HCT116 (cell line): ENCODE measurements around the gene HS6ST3. TPM values are rescaled to one million over a fixed set of nuclear protein-coding genes. Genes with fewer than 3 reads are reported as not detected.

ENCODE experiments used
- ATAC-seq: fragments of 200-7000 bp; cut with Tn5 transposase; 2 replicates; pipeline ENCODE4 v1.9.1; 2020; ENCODE audit warnings: mild to moderate bottlenecking, moderate library complexity
- BruUV-seq: library from RNA; stranded (reverse); fragments of 400-500 nt; replicated peaks from 2 replicates; lab custom pipeline; 2021; lab: Mats Ljungman, UMichigan
- CTCF ChIA-PET: fragments of 300-600 bp; sonication (Branson Sonifier 250); formaldehyde crosslinking; loops from one replicate; lab custom pipeline; 2021; ENCODE audit warnings: antibody characterized with exemption; lab: Charles Lee
- POLR2A ChIA-PET: fragments of 300-600, 350-600 bp; sonication (Branson Sonifier 250); formaldehyde crosslinking; loops from one replicate; lab custom pipeline; 2021; ENCODE audit warnings: antibody characterized with exemption; lab: Charles Lee
- RAD21 ChIA-PET, 2 experiments: fragments of 300-600 bp; sonication (Branson Sonifier 250); formaldehyde crosslinking; loops; one replicate each; lab custom pipeline; 2023; ENCODE audit warnings: low total read pairs in 2 of 2; ENCODE audit not compliant: uncharacterized antibody in 2 of 2, unreplicated experiment in 2 of 2, low non-redundant PET in 1 of 2; lab: Charles Lee
- DNase-seq: peaks from one replicate; pipeline ENCODE4 v3.0.0-alpha.2; 2010; ENCODE audit warnings: low read depth, low spot score
- H2AFZ ChIP-seq: fragments of 200-600 bp; shearing (Covaris generic), sonication (generic); 2 replicates; pipeline ENCODE4 v1.6.1; 2017; ENCODE audit warnings: low read depth, mixed run types, mixed read lengths, antibody characterized with exemption, low read length; ENCODE audit not compliant: poor library complexity, severe bottlenecking
- H3K27ac ChIP-seq: 2 replicates; pipeline ENCODE4 v1.5.1; 2012; ENCODE audit warnings: low read depth, low read length
- H3K27me3 ChIP-seq: fragments of 200-600 bp; sonication (generic); 2 replicates; pipeline ENCODE4 v1.6.1; 2016; ENCODE audit warnings: mixed run types, low read length, mixed read lengths; ENCODE audit not compliant: insufficient read depth
- H3K36me3 ChIP-seq, 2 experiments: fragments of 200-500 bp in 1 of 2; fragments of 200-600 bp in 1 of 2; sonication (Bioruptor generic) in 1 of 2; sonication (generic) in 1 of 2; 2 replicates each; pipeline versions ENCODE4 v1.5.1 to v1.6.1; 2014 to 2016; ENCODE audit warnings: low read length in 2 of 2, inconsistent platforms in 1 of 2, mixed read lengths in 1 of 2, mixed run types in 1 of 2; ENCODE audit not compliant: insufficient read depth in 2 of 2, control insufficient read depth in 1 of 2
- H3K4me1 ChIP-seq, 2 experiments: fragments of 200-600 bp in 1 of 2; sonication (generic) in 1 of 2; 2 replicates each; pipeline versions ENCODE4 v1.5.1 to v1.6.1; 2012 to 2017; ENCODE audit warnings: low read length in 2 of 2, inconsistent platforms in 1 of 2, mild to moderate bottlenecking in 1 of 2, mixed read lengths in 1 of 2, mixed run types in 1 of 2, moderate library complexity in 1 of 2; ENCODE audit not compliant: insufficient read depth in 2 of 2, control insufficient read depth in 1 of 2
- H3K4me2 ChIP-seq: fragments of 200-600 bp; sonication (generic); 2 replicates; pipeline ENCODE4 v1.6.1; 2017; ENCODE audit warnings: mixed run types, low read length, mixed read lengths
- H3K4me3 ChIP-seq, 2 experiments: fragments of 200-600 bp in 1 of 2; sonication (generic) in 1 of 2; replicated peaks in 1 of 2; 2 replicates each; pipeline ENCODE4 v1.5.1; 2011 to 2016; ENCODE audit warnings: low read length in 2 of 2, control low read depth in 1 of 2, low read depth in 1 of 2, mild to moderate bottlenecking in 1 of 2, mixed read lengths in 1 of 2, mixed run types in 1 of 2
- H3K79me2 ChIP-seq: fragments of 200-600 bp; sonication (generic); 2 replicates; pipeline ENCODE4 v1.6.1; 2017; ENCODE audit warnings: mild to moderate bottlenecking, mixed run types, low read length, moderate library complexity, mixed read lengths; ENCODE audit not compliant: insufficient read depth
- H3K9ac ChIP-seq: fragments of 200-600 bp; sonication (generic); 2 replicates; pipeline ENCODE4 v1.6.1; 2016; ENCODE audit warnings: low read length, mixed read lengths
- H3K9me2 ChIP-seq: fragments of 200-600 bp; sonication (generic), shearing (Covaris generic); 2 replicates; pipeline ENCODE4 v1.6.1; 2017; ENCODE audit warnings: mixed run types, mild to moderate bottlenecking, moderate library complexity; ENCODE audit not compliant: insufficient read depth
- H3K9me3 ChIP-seq, 2 experiments: fragments of 200-500 bp in 1 of 2; fragments of 200-600 bp in 1 of 2; sonication (Bioruptor generic) in 1 of 2; sonication (generic) in 1 of 2; 2 replicates each; pipeline ENCODE4 v1.6.1; 2014 to 2017; ENCODE audit warnings: low read length in 2 of 2, mixed read lengths in 2 of 2, inconsistent platforms in 1 of 2, low read depth in 1 of 2, mild to moderate bottlenecking in 1 of 2, mixed run types in 1 of 2, moderate library complexity in 1 of 2; ENCODE audit not compliant: control insufficient read depth in 1 of 2, insufficient read depth in 1 of 2
- H4K20me1 ChIP-seq: fragments of 200-600 bp; sonication (generic), shearing (Covaris generic); 2 replicates; pipeline ENCODE4 v1.6.1; 2017; ENCODE audit warnings: mixed run types, mild to moderate bottlenecking, moderate library complexity; ENCODE audit not compliant: insufficient read depth
- EZH2phosphoT487 ChIP-seq: fragments of 200-600 bp; IDR thresholded peaks from 2 replicates; pipeline ENCODE4 v1.6.1; 2018; ENCODE audit warnings: antibody characterized with exemption, borderline replicate concordance
- POLR2A ChIP-seq: IDR thresholded peaks from 2 replicates; pipeline ENCODE4 v1.7.0; 2011; ENCODE audit warnings: borderline replicate concordance; ENCODE audit not compliant: insufficient read depth, insufficient read length; ENCODE audit errors: extremely low read depth
- TCF7L2 ChIP-seq: IDR thresholded peaks from 2 replicates; pipeline ENCODE4 v1.7.0; 2011; ENCODE audit warnings: borderline replicate concordance, inconsistent platforms; ENCODE audit not compliant: insufficient read depth, insufficient read length; ENCODE audit errors: extremely low read depth
- intact Hi-C: fragments of 100-400 bp; cut with micrococcal nuclease; formaldehyde crosslinking; loops from 2 replicates; pipeline ENCODE4 v1.10.0; 2022
- total RNA-seq: library from RNA; stranded (reverse); gene quantifications from one replicate; pipeline ENCODE4 v1.2.1, GENCODE V29; 2021; ENCODE audit not compliant: unreplicated experiment
- TF ChIP-seq, protein P1 (sequence below): IDR thresholded peaks from 2 replicates; pipeline ENCODE4 v1.6.1; 2011; ENCODE audit warnings: mild to moderate bottlenecking, low read length, moderate library complexity; ENCODE audit not compliant: insufficient replicate concordance; ENCODE audit errors: extremely low read depth
- TF ChIP-seq, protein P2 (sequence below): IDR thresholded peaks from 2 replicates; pipeline ENCODE4 v1.6.1; 2012; ENCODE audit warnings: low read depth

HS6ST3 gene
- total RNA-seq, 1 experiment from 2014 or later, result 0.10 TPM

DNA sequence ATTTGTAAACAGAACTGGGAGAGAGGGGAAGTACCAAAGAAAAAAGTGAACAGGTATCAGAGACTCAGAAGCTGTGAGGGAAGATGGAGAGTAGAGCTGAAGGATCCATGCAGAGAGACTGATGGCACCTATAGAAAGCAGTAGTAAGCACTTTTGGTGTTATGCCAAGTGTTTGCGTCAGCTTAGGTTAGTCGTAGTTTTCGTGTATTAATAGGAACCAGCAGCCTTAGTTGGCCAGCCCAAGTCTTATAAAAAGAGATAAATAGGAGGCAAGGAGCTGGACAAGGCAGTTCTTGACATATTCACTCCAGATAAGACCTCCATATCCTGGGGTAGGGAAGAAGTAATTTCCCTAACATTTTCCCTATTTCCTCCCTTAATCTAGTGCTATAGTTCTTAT is 690.2 kb downstream of the HS6ST3 start:
- Histone ChIP-seq H3K4me3 (no peak overlapping the region), H3K9me3 (no peaks in the 10 kb centered on the region), H4K20me1 (no peaks in the 10 kb centered on the region), H3K9me2 (no peaks in the 10 kb centered on the region), H3K36me3 (no peaks in the 10 kb centered on the region), H3K79me2 (no peaks in the 10 kb centered on the region), H3K27me3 (peaks cover 13% of the 10 kb centered on the region; the same call in 1 of the 2 replicates), H3K9ac (no peak overlapping the region), H2AFZ (no peak overlapping the region), H3K27ac (no peak overlapping the region), H3K4me1 (no peaks in the 10 kb centered on the region), H3K4me2 (no peak overlapping the region)
- DNase-seq, result no peak
- no TSS peak for BruUV-seq
- ChIA-PET CTCF (no interaction called here), POLR2A (no interaction called here), RAD21 (no interaction called here)
- TF ChIP-seq, protein P1, sequence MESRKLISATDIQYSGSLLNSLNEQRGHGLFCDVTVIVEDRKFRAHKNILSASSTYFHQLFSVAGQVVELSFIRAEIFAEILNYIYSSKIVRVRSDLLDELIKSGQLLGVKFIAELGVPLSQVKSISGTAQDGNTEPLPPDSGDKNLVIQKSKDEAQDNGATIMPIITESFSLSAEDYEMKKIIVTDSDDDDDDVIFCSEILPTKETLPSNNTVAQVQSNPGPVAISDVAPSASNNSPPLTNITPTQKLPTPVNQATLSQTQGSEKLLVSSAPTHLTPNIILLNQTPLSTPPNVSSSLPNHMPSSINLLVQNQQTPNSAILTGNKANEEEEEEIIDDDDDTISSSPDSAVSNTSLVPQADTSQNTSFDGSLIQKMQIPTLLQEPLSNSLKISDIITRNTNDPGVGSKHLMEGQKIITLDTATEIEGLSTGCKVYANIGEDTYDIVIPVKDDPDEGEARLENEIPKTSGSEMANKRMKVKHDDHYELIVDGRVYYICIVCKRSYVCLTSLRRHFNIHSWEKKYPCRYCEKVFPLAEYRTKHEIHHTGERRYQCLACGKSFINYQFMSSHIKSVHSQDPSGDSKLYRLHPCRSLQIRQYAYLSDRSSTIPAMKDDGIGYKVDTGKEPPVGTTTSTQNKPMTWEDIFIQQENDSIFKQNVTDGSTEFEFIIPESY, result no peak
- TF ChIP-seq TCF7L2 (no peak), POLR2A (no peak), EZH2phosphoT487 (no peak)
- TF ChIP-seq, protein P2, sequence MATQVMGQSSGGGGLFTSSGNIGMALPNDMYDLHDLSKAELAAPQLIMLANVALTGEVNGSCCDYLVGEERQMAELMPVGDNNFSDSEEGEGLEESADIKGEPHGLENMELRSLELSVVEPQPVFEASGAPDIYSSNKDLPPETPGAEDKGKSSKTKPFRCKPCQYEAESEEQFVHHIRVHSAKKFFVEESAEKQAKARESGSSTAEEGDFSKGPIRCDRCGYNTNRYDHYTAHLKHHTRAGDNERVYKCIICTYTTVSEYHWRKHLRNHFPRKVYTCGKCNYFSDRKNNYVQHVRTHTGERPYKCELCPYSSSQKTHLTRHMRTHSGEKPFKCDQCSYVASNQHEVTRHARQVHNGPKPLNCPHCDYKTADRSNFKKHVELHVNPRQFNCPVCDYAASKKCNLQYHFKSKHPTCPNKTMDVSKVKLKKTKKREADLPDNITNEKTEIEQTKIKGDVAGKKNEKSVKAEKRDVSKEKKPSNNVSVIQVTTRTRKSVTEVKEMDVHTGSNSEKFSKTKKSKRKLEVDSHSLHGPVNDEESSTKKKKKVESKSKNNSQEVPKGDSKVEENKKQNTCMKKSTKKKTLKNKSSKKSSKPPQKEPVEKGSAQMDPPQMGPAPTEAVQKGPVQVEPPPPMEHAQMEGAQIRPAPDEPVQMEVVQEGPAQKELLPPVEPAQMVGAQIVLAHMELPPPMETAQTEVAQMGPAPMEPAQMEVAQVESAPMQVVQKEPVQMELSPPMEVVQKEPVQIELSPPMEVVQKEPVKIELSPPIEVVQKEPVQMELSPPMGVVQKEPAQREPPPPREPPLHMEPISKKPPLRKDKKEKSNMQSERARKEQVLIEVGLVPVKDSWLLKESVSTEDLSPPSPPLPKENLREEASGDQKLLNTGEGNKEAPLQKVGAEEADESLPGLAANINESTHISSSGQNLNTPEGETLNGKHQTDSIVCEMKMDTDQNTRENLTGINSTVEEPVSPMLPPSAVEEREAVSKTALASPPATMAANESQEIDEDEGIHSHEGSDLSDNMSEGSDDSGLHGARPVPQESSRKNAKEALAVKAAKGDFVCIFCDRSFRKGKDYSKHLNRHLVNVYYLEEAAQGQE, result no peak
- intact Hi-C loops, result no loop called here
- ATAC-seq, result no peak
